Panc1 (cell line): Measurements from ENCODE around the gene WDR86. TPM values are rescaled to one million over a fixed set of nuclear protein-coding genes. Genes with fewer than 3 reads are reported as not detected.

ENCODE experiments used
- ATAC-seq: fragments of 200-7000 bp; cut with Tn5 transposase; 2 replicates; pipeline ENCODE4 v1.9.1; 2020; ENCODE audit warnings: mild to moderate bottlenecking, moderate library complexity
- BruUV-seq: library from RNA; stranded (reverse); fragments of 400-500 nt; replicated peaks from 2 replicates; lab custom pipeline; 2021; lab: Mats Ljungman, UMichigan
- CTCF ChIA-PET: fragments of 300-600 bp; sonication (Branson Sonifier 250); formaldehyde crosslinking; loops from one replicate; lab custom pipeline; 2022; ENCODE audit warnings: antibody characterized with exemption; lab: Charles Lee
- POLR2A ChIA-PET: fragments of 300-600 bp; sonication (Branson Sonifier 250); formaldehyde crosslinking; loops from one replicate; lab custom pipeline; 2022; ENCODE audit warnings: antibody characterized with exemption; lab: Charles Lee
- DNase-seq: peaks from one replicate; pipeline ENCODE4 v3.0.0-alpha.2; 2010; ENCODE audit warnings: low read depth, low spot score
- H3K27ac ChIP-seq: 2 replicates; pipeline ENCODE4 v1.5.1; 2011; ENCODE audit warnings: mild to moderate bottlenecking, low read length, inconsistent platforms
- H3K27me3 ChIP-seq: fragments of 200-500 bp; sonication (Bioruptor generic); 2 replicates; pipeline ENCODE4 v1.6.0; 2014; ENCODE audit warnings: low read length, inconsistent platforms; ENCODE audit not compliant: control insufficient read depth, insufficient read depth
- H3K36me3 ChIP-seq: fragments of 200-500 bp; sonication (Bioruptor generic); 2 replicates; pipeline ENCODE4 v1.5.1; 2014; ENCODE audit warnings: inconsistent platforms, mild to moderate bottlenecking, low read length, moderate library complexity; ENCODE audit not compliant: control insufficient read depth, insufficient read depth
- H3K4me1 ChIP-seq: 2 replicates; pipeline ENCODE4 v1.5.1; 2011; ENCODE audit warnings: inconsistent platforms, mild to moderate bottlenecking, low read length, moderate library complexity; ENCODE audit not compliant: control insufficient read depth, insufficient read depth
- H3K4me3 ChIP-seq, 2 experiments: 2 replicates each; pipeline ENCODE4 v1.5.1; 2011 to 2012; ENCODE audit warnings: low read depth in 2 of 2, low read length in 2 of 2, mild to moderate bottlenecking in 2 of 2, inconsistent platforms in 1 of 2, moderate library complexity in 1 of 2
- H3K9me3 ChIP-seq: fragments of 200-500 bp; sonication (Bioruptor generic); 2 replicates; pipeline ENCODE4 v1.5.1; 2014; ENCODE audit warnings: low read depth, mild to moderate bottlenecking, inconsistent platforms, low read length, moderate library complexity; ENCODE audit not compliant: control insufficient read depth, insufficient read depth
- POLR2AphosphoS5 ChIP-seq: IDR thresholded peaks from 2 replicates; pipeline ENCODE4 v1.6.1; 2012; ENCODE audit warnings: mild to moderate bottlenecking, low read depth, low read length, moderate library complexity
- SIN3A ChIP-seq: IDR thresholded peaks from 2 replicates; pipeline ENCODE4 v1.6.1; 2012; ENCODE audit warnings: low read depth, mild to moderate bottlenecking, low read length, moderate library complexity, borderline replicate concordance; ENCODE audit not compliant: insufficient read depth
- TCF7L2 ChIP-seq: IDR thresholded peaks from 2 replicates; pipeline ENCODE4 v1.6.1; 2011; ENCODE audit warnings: mild to moderate bottlenecking, low read depth, low read length, inconsistent platforms
- in situ Hi-C: cut with HindIII; loops from 2 replicates; pipeline ENCODE4 v1.10.0; 2016; ENCODE audit warnings: low sequenced_read_pairs, low pct_unique_long_range_greater_than_20kb
- intact Hi-C: fragments of 100-400 bp; cut with micrococcal nuclease; formaldehyde crosslinking; loops from one replicate; pipeline ENCODE4 v1.10.0; 2022; ENCODE audit not compliant: unreplicated experiment
- total RNA-seq: library from RNA; stranded (reverse); gene quantifications from one replicate; pipeline ENCODE4 v1.2.1, GENCODE V29; 2021; ENCODE audit not compliant: unreplicated experiment
- TF ChIP-seq, protein P1 (sequence below): fragments of 450-650 bp; IDR thresholded peaks from 2 replicates; pipeline ENCODE4 v1.5.1; 2017; ENCODE audit warnings: mild to moderate bottlenecking
- TF ChIP-seq, protein P2 (sequence below), 2 experiments: IDR thresholded peaks; 2 replicates each; pipeline ENCODE4 v1.6.1; 2011 to 2012; ENCODE audit warnings: low read depth in 2 of 2, control low read depth in 1 of 2, low read length in 1 of 2, mild to moderate bottlenecking in 1 of 2, moderate library complexity in 1 of 2; ENCODE audit not compliant: insufficient read depth in 1 of 2

Gene WDR86
- total RNA-seq, 1 experiment from 2014 or later: 0.72 TPM

- H3K4me1 ChIP-seq: no peaks in the 10 kb centered on the region
- in situ Hi-C loops (no loop called here), intact Hi-C loops (no loop called here)
- H3K27me3 ChIP-seq: no peaks in the 10 kb centered on the region
- ChIA-PET CTCF (no interaction called here), POLR2A (no interaction called here)
- DNase-seq (no peak), ATAC-seq (no peak)
- no peak overlapping the region for H3K4me3 ChIP-seq
- no peaks in the 10 kb centered on the region for H3K9me3 ChIP-seq
- H3K27ac ChIP-seq: no peak overlapping the region
- TF ChIP-seq TCF7L2 (no peak), SIN3A (no peak)
- TF ChIP-seq, protein P1, sequence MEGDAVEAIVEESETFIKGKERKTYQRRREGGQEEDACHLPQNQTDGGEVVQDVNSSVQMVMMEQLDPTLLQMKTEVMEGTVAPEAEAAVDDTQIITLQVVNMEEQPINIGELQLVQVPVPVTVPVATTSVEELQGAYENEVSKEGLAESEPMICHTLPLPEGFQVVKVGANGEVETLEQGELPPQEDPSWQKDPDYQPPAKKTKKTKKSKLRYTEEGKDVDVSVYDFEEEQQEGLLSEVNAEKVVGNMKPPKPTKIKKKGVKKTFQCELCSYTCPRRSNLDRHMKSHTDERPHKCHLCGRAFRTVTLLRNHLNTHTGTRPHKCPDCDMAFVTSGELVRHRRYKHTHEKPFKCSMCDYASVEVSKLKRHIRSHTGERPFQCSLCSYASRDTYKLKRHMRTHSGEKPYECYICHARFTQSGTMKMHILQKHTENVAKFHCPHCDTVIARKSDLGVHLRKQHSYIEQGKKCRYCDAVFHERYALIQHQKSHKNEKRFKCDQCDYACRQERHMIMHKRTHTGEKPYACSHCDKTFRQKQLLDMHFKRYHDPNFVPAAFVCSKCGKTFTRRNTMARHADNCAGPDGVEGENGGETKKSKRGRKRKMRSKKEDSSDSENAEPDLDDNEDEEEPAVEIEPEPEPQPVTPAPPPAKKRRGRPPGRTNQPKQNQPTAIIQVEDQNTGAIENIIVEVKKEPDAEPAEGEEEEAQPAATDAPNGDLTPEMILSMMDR: no peak
- TF ChIP-seq, protein P2, sequence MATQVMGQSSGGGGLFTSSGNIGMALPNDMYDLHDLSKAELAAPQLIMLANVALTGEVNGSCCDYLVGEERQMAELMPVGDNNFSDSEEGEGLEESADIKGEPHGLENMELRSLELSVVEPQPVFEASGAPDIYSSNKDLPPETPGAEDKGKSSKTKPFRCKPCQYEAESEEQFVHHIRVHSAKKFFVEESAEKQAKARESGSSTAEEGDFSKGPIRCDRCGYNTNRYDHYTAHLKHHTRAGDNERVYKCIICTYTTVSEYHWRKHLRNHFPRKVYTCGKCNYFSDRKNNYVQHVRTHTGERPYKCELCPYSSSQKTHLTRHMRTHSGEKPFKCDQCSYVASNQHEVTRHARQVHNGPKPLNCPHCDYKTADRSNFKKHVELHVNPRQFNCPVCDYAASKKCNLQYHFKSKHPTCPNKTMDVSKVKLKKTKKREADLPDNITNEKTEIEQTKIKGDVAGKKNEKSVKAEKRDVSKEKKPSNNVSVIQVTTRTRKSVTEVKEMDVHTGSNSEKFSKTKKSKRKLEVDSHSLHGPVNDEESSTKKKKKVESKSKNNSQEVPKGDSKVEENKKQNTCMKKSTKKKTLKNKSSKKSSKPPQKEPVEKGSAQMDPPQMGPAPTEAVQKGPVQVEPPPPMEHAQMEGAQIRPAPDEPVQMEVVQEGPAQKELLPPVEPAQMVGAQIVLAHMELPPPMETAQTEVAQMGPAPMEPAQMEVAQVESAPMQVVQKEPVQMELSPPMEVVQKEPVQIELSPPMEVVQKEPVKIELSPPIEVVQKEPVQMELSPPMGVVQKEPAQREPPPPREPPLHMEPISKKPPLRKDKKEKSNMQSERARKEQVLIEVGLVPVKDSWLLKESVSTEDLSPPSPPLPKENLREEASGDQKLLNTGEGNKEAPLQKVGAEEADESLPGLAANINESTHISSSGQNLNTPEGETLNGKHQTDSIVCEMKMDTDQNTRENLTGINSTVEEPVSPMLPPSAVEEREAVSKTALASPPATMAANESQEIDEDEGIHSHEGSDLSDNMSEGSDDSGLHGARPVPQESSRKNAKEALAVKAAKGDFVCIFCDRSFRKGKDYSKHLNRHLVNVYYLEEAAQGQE (IDR thresholded peaks at IDR 0.05; ENCODE audit: insufficient read depth in 1 of 2, low read depth in 2 of 2, low read length in 1 of 2): no peak
- no TSS peak for BruUV-seq
- H3K36me3 ChIP-seq: no peaks in the 10 kb centered on the region
Observed at GRCh38 chr7:151374726-151375125, 35.1 kb downstream of the WDR86 start.

DNA sequence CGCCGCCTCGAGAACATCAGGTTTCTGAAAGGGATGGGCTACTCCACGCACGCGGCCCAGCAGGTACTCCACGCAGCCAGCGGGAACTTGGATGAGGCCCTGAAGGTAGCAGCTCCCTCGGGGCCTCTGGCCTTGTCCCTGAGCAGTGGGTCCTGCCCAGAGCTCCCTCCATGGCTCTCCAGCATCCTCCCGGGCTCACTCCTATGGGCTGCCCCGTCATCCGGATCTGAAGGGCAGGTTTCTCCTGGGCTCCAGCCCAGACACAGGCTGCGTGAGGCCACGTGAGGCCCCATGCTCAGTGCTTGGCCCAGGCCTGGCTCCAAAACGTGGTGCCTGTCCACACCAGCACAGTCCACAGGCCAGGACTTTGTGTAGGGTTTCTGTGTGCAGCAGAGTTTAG lies 35.7 kb downstream of the WDR86 start:
- no peaks in the 10 kb centered on the region for H3K36me3 ChIP-seq
- POLR2A ChIA-PET: no interaction called here
- no peaks in the 10 kb centered on the region for H3K4me1 ChIP-seq
- no peak for DNase-seq
- BruUV-seq: no TSS peak
- no peak for ATAC-seq
- H3K9me3 ChIP-seq: no peaks in the 10 kb centered on the region
- CTCF ChIA-PET: no interaction called here
- intact Hi-C loops: no loop called here
- TF ChIP-seq, protein P2 (IDR thresholded peaks at IDR 0.05; ENCODE audit: insufficient read depth in 1 of 2, low read depth in 2 of 2, low read length in 1 of 2): no peak
- TF ChIP-seq POLR2AphosphoS5 (no peak), TCF7L2 (no peak), SIN3A (no peak)
- TF ChIP-seq, protein P1: no peak
- no peak overlapping the region for H3K27ac ChIP-seq
- no peak overlapping the region for H3K4me3 ChIP-seq
- no peaks in the 10 kb centered on the region for H3K27me3 ChIP-seq
- in situ Hi-C loops: no loop called here
